ENCODE measurements around the gene CUL4A.

DNA sequence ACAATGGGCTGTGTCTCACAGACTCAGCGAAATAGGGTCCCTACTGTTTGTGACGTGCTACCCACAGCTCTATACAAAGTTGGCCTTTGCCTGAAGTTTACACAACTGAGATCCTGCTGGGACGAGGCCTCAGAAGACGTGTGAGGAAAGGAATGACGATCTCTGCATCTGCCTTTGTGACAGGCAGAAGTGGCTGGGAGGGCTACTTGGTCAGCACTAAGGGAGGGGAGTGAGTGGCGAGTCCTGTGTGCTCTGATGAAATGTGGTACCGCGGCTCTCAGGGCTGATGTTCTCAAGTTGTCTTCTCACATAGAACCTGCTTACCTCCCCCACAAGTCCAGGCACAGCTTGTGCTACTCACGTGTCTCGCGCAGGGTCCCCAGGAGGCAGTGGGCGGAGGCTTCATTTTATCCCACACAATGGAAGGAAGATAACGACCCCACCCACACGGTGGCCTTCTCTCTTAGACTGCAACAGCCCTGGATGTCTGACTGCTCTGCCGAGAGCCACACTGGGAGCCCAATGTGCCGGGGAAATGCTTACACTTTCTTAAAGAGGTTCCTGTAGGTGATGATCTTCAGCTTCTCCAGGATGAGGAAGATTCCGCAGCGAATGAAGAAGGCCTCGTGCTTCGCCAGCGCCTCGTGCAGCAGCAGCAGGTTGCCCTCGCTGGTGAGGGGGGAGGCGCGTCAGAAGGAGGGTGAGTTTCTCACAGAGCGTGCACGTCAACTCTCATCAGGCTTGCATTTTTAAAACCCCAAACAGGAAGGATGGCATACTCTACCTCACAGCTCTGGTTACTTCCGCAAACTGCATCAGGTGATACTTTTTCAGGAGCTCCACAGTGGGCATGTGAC is 29.8 kb upstream of the CUL4A start:
- TF ChIP-seq EZH2 (IDR thresholded peaks at IDR 0.05; ENCODE audit: low read length, missing control alignments) (no peak), CTCF (conservative IDR thresholded peaks at IDR 0.05 in 1 of 2, IDR thresholded peaks at IDR 0.05 in 1 of 2; ENCODE audit: low read depth in 1 of 2, low read length in 2 of 2) (no peak)

All from fibroblast of lung (primary cell).